SK-MEL-5 (cell line): Measurements from ENCODE around the gene MEF2D. TPM values are rescaled to one million over a fixed set of nuclear protein-coding genes. Genes with fewer than 3 reads are reported as not detected.

ENCODE experiments used
- DNase-seq: peaks from one replicate; pipeline ENCODE4 v3.0.0-alpha.2; 2016; ENCODE audit warnings: low read depth, low spot score
- in situ Hi-C: cut with HindIII; loops from 2 replicates; pipeline ENCODE4 v1.10.0; 2016; ENCODE audit warnings: low sequenced_read_pairs, high pct_unique_total_duplicates, low pct_unique_long_range_greater_than_20kb
- total RNA-seq: library from RNA; depleted of rRNA; stranded (reverse); fragments of >200 nt; shearing (Covaris generic); gene quantifications from 2 replicates; pipeline ENCODE4 v1.2.3, GENCODE V29; 2014

MEF2D gene
- total RNA-seq, 1 experiment from 2014 or later: 19.9 TPM

- no peak for DNase-seq
- in situ Hi-C loops: no loop called here
These were observed 19.0 kb downstream of the MEF2D start for GRCh38 chr1:156481527-156481926.

- in situ Hi-C loops: no loop called here
- peak; percentile 59 for DNase-seq
These were observed 20.0 kb downstream of the MEF2D start for GRCh38 chr1:156480411-156481192.

- in situ Hi-C loops: no loop called here
- no peak for DNase-seq
These were observed 20.6 kb downstream of the MEF2D start for GRCh38 chr1:156480016-156480370.

DNA sequence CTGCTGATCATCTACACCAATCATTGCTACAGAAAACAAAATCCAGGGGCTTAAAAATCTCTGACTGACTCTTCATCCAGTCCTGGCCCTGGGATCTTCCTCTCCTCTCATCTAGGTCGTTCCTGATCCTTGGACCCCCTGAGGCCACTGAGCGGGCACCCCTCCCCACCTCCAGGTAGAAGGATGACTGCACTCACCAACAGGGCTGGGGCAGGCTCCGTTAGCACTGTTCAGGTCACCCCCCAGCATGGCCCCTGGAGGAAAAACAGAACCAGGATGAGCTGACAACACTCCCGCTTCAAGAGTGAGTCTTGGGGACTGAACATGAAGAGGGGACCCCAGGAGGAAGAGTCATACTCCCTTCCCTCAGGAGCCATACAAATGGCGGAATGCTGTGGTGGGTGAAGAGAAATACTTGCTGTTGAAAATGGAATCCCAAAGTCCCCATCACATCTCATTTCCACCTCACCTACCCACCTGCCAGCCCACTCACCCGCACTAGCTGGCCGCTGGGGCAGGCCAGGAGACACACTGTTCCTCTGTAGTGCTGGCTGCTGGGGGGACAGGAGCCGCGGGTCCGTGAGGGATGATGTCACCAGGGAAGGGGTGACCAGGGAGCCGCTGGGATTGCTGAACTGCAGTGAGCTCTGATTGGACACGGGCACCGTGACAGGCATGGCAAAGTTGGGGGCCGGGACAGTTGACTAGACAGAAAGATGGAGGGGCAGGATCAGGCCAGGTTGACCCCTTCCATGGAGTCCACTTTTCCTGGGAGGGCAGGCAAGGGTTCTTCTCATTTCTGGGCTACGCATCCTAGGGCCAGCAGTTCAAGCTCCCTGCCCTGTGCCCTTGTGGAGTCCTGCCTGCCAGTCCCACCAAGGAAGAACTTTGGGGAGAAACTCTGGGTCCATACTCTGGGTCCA is 21.2 kb downstream of the MEF2D start:
- no peak for DNase-seq
- in situ Hi-C loops: no loop called here

DNA sequence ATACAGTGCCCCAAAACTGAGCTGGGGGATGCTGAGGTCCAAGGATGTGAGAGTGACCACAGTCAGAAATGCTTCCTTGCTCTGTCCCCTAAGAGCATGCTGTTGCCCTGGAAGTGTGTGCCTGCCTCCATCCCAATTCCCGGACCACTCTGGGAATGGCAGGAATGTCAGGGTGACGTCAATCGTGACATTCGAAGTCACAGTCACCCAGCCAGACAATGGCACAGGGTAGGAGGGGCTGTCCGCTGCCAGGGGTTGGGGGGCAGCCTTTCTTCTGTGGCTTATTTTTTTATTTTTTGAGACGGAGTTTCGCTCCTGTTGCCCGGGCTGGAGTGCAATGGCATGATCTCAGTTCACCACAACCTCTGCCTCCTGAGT is 22.3 kb downstream of the MEF2D start:
- no peak for DNase-seq
- in situ Hi-C loops: no loop called here

DNA sequence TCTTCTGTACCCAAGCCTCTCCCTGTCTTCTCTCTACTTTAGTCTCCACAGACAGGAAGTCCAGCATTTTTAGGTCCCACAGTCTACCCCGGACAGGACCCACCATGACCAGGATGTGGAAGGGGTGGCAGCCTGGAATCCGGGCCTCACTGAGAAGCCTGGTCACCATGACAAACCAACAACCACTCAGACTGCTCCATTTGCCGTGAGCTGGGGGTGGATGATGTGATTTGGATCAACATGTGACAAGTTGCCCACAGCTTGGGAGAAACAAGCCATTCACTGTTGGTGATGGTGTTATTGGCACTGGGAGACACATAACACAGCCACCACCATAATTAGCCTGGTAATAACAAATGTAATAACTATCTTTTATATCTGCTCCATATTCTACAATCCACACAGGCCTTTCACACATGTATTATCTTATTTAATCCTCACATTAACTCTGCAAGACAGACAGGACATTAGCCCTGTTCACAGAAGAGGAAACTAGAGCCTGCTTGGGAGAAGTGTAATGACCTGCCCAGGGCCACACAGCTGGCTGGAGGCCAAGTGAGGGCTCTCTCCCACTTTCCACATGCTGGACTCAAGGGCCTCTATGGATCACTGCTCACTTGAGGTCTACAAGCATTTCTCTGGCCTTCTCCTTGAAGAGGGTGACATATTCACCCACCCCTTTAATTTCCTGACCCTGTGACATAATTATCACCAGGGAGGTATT is 22.9 kb downstream of the MEF2D start:
- in situ Hi-C loops: no loop called here
- DNase-seq: peak; percentile 38

- DNase-seq: no peak
- in situ Hi-C loops: no loop called here
These were observed 23.9 kb downstream of the MEF2D start for GRCh38 chr1:156476501-156477298.

DNA sequence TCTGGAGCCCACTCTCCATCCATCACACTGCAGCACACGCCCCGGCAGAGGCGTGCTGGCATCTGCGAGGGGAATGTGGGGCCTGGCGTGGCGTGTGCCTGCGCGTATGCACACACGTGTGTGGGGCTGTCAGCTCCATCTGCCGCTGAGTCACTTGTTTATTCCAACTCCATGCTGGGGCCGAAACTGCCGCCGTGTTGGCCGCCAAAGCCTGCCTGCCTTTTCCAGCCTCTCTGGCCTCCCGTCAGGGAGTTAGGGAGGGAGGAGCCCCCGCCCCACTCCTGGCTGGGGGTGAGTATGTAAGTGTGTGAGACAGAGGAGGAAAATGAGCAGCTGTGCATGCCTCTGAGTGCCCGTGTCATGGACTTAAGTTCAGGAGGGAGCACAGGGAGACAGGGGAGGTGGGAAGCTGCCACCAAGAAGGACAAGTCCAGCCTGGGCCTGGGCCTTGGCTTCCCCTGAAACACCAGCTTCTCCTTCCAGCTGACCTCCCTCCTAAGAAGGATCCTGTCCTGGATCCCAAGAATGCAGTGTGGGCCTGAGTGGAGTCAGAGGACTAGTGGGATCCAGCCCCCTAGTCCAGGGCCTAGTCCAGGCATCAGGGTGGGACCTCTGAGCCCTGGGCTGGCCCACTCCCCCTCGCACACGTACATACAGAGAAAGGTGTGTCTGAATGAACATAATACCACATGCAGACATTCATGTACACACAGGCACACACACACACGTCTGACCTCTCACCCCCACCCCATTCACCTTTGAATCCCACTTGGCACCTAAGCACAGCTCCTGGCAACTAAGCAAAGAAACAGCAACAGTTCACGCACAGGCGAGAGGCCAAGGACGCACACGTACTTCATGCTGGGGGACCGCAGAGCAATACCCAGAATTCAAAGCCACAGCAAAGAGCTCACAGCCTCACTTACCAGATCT is 24.7 kb downstream of the MEF2D start:
- in situ Hi-C loops: no loop called here
- no peak for DNase-seq

DNA sequence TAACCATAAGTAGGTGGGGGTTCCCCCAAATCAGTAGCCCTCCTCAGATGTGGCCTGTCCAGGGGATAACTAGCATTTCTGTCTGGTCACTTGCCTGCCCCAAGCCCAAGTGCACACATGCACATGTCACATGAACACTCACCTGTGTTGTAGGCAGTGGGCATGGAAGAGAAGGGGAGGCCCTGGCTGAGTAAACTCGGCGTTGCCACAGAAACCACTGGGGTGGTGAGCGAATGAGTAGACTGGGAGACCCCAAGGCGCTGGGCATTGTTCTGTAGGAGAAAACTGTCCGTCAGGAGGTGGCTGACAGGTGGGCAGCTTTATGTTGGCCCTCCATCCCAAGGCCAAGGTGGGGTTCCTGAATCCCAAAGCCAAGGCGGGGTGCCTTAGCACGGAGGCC is 25.6 kb downstream of the MEF2D start:
- DNase-seq: no peak
- in situ Hi-C loops: no loop called here

GRCh38 chr1:156471496-156472490 is 28.8 kb downstream of the MEF2D start:
- DNase-seq: no peak
- in situ Hi-C loops: no loop called here

GRCh38 chr1:156470473-156470872 is 30.1 kb downstream of the MEF2D start:
- in situ Hi-C loops: no loop called here
- DNase-seq: no peak

- in situ Hi-C loops: no loop called here
- DNase-seq: no peak
These were observed 31.8 kb downstream of the MEF2D start for GRCh38 chr1:156468693-156469345.

DNA sequence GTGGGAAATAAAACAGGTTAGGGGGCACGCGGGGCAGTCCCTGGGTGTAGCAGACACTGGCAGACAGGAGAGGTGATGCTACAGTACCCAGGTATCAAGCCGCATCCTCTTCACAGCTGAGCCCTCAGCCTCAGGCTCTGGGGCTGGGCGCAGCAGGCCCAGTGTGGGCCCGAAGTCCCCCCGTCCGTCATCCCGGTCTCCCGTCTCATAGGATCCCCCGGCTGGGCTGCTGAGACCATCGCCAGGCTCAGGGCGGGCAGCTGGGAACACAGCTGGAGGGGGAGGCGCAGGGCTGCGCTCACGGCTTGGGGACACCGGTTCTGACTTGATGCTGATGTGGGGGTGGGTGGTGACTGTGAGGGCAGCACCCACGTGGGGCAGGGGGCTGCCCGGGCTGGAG is 32.7 kb downstream of the MEF2D start:
- in situ Hi-C loops: no loop called here
- DNase-seq: no peak

GRCh38 chr1:156467385-156467784 is 33.2 kb downstream of the MEF2D start:
- no peak for DNase-seq
- in situ Hi-C loops: no loop called here

DNA sequence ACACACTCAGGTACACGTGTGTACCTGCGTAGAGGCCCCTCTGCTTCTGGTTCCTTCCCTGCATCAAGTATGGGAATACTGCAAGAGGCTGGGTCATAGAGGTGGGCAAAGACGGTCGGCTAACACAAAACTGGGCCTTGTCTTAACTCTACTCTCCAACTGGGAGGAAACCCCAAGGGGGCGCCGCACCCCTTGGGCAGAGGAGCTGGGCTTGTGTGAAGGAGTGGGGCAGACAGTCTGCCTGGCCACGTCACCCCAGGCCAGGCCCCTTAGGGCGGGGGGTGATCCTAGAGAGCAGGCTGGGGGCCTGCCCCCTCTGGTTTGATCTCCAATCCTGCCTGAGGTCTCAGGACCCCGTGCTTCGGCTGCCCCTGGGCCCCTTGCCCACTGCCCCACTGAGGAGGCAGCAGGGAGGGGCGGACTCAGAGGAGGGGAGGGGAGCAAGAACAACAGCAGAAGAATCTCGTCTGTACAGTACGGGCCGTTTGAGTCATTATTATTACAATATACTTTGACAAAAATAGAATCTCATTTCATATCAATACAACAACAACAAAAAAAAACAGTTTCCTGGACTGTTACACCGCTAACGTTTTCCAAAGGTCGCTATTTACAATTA is 34.7 kb downstream of the MEF2D start:
- no peak for DNase-seq
- in situ Hi-C loops: no loop called here
